HG02623 (cell line): ENCODE results near the gene PPRC1.
"Not testable (repeated sequence)": the region's sequence is repeated elsewhere in the genome, so short reads cannot be mapped to it uniquely, and the experiment has no call there.

Source experiments
- ATAC-seq: cut with Tn5 transposase; IDR thresholded peaks from one replicate; pipeline ENCODE4 v1.9.1; 2021; ENCODE audit warnings: moderate library complexity; ENCODE audit not compliant: unreplicated experiment

Gene PPRC1

DNA sequence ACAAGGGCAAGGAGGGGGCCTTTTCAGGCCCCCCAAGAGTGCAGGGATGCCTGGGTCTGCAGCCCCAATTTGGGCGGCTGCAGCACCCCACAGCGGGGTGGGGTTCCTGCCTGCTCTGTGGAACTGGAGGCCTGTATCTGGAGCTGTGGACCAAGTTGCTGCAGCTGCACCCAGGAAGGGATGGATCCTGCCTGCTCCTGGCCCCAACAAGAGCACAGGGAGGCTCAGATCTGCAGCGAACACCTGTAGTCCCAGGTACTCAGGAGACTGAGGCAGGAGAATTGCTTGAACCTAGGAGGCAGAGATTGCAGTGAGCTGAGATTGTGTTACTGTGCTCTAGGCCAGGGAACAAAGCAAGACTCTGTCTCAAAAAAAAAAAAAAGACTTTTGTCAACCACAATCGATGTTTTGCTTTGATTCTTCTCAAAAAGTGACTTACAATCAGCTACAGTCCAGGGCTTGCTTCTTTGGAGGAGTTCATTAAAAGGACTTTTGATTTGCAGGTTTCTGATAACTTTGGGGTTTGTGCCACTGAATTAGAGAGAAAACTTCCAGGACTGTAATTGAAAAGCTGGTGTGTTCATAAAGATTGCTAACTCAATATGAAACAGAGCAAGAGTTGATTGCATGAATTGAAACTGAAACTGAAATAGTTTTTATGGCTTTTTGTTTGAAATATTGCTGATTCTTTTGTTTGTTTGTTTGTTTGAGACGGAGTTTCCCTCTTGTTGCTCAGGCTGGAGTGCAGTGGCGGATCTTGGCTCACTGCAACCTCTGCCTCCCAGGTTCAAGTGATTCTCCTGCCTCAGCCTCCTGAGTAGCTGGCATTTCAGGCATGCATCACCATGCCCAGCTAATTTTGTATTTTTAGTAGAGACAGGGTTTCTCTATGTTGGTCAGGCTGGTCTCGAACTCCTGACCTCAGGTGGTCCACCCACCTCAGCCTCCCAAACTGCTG, 56.4 kb downstream of the PPRC1 start:
- not testable (repeated sequence) for ATAC-seq

DNA sequence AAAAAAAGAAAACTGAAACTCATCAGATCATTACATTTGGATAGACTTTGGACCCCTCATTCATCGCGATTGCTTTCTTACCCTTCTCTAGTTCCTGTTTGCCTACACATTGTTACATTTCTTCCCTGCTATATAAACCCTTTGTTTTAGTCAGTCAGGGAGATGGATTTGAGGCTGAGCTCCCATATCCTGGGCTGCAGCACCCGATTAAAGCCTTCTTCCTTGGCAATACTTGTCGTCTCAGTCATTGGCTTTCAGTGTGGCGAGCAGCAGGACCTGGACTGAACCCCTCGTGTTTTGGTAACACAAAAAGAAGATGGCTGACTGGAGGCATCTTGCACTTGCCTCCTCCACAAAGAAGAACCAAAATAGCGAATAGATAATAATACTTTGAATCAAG, 59.1 kb downstream of the PPRC1 start:
- no peak for ATAC-seq

DNA sequence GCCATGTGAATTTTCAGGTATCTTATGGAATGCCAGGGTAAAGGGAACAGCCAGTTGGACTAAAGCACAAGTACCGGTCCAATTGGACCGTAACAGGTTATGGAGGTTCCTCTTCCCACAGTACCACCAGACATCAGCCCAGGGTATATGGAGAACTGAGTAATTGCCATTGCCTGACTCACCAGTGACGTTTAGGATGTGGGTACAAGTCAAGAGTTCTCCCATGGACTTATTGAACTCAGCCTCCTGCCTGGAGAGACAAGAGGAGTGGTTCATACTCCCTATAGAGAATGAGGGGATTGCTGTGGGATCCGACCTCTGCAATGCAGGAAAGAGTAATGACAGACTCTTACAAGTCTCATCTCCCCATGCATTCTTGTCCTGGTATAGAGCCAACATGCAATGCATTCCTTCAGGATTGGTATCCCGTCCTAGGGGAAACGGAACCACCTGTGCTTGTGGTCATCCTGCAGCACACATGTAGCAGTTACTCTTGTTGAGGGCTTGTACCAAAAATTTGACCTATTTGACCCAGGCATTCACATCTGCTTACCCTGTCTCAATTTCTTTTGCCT, 62.5 kb downstream of the PPRC1 start:
- ATAC-seq = no peak

DNA sequence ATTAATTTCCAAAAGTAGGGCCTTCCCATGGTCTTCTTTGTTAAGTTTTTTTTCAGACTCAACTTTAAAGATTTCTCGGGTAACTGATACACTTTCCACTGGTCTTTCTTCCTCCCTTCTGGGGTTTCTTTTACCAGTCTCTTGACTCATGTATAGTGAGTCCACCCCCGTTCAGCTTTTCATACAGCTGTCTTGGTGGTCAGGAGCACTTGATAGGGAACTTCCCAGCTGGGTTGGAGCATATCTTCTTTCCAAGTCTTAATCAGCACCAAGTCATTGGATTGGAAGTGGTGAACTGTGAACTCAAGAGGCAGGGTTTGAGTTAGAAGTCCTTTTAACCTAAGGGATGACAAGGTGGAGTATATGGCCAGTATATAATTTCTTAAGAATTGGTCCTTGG, 64.1 kb downstream of the PPRC1 start:
- ATAC-seq = no peak

DNA sequence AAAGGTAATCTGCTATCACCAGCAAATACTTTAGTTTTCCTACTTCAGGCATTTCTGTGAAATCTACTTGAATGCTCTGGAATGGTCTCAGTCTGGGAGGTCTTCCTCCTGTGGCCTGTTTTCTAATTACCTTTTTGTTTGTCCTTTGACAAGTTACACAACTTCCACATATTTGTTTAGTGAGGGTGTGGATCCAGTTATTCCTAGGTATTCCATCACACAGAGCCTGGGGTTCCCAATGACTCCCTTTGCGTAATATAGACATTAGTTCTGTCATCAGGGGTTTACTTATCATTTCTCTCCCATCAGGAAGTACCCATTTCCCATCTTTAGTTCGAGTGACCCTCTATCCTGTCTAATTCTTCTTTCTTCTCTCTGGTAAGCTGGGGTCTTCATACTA, 65.2 kb downstream of the PPRC1 start:
- ATAC-seq = no peak
